NCI-H446 (cell line): ENCODE data around the gene ANKS3.

Source experiments
- DNase-seq, 2 experiments: peaks; one replicate each; lab custom pipeline; 2025; lab: John Stamatoyannopoulos, UW

ANKS3 gene

DNA sequence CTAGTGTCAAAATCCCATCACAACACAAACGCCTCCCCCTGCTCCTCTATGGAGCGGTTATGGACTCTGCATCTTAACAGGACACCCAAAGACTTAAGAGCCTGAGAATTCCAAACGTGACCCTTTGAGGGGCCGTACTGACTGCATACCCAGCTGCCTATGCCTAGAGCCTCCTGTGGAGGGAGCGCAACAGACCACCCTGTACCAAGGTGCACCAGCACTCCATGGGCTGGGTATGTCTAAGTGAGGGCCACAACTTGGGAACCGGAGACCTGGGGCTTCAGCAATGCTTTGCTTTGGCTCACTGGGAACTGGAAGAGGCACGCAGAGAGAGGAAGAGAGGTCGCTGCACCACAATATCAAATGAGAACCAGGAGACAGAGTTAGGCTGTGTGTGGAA, 5.4 kb downstream of the ANKS3 start:
- no peak for DNase-seq

DNA sequence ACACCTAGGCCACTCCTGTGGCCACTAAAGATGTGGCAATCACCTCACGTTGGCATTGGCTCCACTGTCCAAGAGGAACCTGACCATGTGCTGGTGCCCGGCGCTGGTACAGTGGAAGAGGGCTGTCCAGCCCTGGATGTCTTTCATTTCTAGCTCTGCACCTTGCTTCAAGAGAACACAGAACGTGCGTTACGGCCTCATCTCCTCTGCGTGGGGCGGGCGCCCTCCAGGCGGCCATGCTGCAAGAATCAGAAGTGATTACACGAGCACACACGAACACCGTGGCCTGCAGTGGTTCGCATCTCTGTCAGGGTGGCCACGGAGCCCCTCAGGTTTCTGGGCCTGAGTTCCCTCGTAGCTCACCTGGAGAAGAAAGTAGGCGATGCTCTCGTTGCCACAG, 7.5 kb downstream of the ANKS3 start:
- no peak for DNase-seq

DNA sequence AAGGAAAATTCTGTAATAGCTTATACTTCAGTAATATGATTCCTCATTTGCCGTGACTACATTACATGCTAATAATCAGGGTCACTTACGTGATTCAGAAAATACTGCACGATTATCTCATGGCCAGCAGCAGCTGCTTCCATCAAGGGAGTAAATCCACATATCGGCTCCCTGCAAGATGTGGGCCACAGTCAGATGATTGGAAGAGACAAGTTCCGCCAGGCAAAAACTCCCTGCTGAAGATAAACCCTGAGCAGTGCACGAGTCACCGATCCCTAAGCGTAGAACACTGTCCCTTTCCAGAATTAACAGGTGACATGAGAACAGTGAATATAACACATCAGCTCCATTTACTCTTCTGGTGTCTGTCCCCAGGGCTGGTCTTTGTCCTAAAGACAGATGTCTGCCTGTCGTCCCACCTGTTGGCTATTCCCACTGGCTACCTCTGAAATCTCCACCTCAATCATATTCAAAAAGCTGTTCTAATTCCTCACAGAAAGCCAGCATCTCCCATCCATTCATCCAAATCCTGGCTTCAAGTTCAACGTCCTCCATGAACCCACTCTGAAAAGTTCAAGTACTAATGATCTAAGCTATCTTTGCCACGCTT, 9.3 kb downstream of the ANKS3 start:
- DNase-seq: no peak

- DNase-seq: no peak
These were observed 10.9 kb downstream of the ANKS3 start for GRCh38 chr16:4723071-4723767.

GRCh38 chr16:4718466-4718865, 15.6 kb downstream of the ANKS3 start:
- DNase-seq: no peak

GRCh38 chr16:4714996-4715395, 19.1 kb downstream of the ANKS3 start:
- DNase-seq: no peak

DNA sequence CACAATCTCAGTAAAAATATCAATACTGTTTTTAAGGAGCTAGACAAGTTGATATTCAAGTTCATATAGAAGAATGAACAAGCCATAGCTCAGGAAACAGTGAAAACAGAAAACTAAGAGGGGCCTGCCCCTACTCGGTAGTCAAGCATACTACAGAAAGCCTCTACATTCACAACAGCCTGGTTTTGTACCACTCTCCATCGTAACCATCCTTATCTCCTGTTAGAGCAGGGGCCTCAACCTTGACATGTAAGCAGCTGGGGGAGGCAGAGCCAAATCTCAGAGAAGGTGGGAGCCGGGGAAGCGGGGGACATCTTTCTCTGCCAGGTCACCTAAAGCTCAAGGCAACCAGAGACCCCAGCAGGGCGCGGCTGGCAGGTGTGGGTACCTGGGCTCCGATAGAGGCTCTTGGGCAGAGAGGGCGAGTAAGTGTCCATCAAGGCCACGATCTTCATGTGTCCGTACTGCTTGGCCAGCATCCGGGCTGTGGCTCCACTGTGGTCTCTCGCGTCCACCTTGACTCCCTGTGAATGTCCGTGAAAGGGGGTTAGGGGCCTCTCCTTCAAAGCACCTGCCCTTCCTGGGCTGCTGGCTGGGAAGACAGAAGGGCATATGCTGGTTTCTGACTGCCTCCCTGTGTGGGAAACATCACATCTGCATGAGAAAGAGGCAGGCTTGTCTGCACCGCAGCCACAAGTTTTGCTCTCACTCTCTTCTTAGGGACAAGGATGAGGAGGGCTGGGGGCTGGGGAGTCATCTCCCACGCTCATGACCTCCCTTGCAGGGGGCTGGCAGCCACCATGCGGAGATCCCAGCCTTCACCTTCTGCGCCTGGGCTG, 20.2 kb downstream of the ANKS3 start:
- no peak for DNase-seq

- DNase-seq: no peak
These were observed 24.6 kb downstream of the ANKS3 start for GRCh38 chr16:4709481-4709880.

DNA sequence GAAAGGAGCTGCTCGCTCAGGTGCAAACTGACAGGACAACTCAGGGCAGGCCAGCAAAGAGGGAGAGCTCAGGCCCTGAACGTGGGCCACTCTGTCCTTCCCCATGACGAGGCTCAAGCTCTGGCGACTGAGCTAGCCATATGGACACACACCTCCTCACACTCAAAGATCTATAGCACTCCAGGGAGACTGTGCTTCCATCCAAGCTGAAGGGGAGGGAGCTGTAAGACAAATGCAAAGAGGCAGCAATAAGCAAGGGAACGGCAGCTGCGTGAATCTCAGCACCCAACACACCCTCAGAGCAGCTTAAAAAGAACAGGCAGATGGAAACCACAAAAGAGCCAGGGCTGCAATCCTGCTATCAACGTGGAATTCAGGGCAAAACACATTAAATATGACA, 27.2 kb downstream of the ANKS3 start:
- DNase-seq: no peak

GRCh38 chr16:4704913-4705312, 29.2 kb downstream of the ANKS3 start:
- DNase-seq: no peak

GRCh38 chr16:4704491-4704890, 29.6 kb downstream of the ANKS3 start:
- DNase-seq: no peak

- no peak for DNase-seq
These were observed 30.2 kb downstream of the ANKS3 start for GRCh38 chr16:4703906-4704305.

DNA sequence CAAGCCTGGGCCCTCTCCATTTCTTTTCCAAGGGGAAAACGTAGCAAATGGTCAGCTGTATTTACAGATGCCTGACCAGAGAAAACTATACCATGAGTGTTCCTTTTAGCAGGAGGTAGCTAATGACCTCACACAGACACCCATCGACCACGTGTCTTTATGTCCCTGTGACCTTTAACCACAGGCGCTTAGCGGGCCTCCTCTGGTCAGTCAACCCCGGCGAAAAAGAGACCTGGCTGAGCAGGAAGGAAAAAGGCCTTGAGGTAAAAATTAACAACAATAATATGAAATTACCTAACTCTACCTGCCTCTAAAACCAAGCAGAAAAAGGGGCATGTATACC, 31.6 kb downstream of the ANKS3 start:
- DNase-seq: no peak

DNA sequence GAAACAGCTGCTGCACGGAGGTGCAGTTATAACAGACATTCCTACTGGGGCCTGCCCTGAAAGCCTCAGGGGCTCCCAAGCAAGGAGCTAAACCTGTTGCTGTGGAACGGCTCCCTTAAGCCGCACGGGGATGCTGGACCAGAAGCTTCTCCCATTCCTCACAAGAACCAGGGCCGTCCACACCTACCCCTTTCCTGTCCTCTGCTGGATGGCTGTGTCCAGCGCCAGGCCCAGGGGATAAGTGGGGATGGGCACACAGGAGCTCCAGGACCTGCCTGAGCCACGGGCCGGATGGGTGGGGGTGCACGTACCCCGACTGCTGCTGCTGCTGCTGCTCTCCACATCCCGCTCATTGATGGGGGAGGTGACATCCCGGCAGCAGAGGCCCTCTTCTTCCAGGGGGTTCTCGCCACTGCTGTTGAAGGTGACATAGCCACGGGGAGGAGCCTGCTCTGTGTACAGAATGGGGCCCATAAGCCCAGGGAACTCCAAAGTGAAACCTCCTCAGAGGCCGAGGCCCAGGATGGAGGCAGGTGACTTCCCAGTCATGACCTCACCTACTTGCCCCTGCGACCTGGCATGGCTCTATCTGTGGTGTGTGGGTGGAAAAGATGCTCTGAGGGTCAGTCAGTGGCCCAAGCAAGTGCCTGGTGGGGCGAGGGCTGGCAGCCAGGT, 32.1 kb downstream of the ANKS3 start:
- DNase-seq: no peak

DNA sequence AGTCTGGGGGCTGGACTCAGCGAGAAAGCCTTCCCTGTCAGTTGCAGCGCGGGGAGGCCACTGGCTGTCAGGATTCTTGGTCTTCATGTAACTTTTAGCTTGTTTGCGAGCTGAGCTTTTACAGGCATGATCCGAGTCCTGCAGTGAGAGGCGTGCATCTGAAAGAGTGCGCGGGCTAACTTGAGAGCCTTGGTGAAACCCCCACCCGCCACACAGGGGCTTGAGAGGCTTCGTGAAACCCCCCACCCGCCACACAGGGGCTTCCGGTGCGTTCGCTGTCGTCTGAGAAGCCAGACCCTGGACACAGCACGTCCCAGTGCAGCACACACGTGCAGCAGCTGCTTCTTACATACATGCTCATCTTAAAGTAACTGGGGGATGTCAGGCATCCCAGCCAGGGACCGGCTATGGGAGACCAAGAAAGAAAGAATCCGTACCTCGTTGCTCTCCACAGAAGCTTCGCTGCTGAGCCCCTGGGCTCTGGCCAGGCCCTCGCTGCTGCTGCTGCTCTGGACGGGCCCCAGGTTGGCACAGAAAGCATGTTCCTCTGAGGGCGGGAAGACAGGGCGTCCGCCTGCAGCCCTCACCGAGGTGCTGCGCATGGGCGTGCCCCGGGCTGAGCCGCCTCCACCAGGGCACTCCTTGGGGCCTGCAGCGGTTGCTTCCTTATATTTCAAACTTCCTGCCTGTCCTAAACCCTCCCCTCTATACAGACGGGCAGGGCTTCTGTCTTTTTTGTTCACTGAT, 32.9 kb downstream of the ANKS3 start:
- DNase-seq: no peak

- DNase-seq: no peak
These were observed 33.6 kb downstream of the ANKS3 start for GRCh38 chr16:4700380-4700996.

DNA sequence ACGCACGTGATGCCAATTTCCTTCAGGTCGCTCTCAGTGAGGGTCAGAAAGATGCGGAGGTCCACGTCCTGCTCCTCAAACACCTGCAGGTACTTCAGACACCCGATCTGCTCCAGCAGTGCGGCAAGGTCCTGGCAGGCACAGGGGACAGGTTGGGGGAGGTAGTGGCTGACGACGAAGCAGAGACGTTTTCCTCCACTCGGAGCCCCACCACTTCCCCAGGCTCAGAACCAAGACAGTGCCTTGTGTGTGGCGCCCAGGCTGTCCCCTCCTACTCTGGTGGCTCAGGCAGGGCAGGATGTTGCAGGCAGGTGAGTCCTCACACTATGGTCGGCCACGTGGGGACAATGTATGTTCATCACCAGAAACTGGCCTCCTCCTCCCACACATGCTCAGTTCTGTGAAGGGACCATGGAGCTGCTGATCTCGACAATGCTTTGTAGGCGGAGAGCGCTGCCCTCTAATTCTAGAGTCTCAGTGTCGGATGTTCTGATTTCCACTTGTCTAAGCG, 35.0 kb downstream of the ANKS3 start:
- no peak for DNase-seq

DNA sequence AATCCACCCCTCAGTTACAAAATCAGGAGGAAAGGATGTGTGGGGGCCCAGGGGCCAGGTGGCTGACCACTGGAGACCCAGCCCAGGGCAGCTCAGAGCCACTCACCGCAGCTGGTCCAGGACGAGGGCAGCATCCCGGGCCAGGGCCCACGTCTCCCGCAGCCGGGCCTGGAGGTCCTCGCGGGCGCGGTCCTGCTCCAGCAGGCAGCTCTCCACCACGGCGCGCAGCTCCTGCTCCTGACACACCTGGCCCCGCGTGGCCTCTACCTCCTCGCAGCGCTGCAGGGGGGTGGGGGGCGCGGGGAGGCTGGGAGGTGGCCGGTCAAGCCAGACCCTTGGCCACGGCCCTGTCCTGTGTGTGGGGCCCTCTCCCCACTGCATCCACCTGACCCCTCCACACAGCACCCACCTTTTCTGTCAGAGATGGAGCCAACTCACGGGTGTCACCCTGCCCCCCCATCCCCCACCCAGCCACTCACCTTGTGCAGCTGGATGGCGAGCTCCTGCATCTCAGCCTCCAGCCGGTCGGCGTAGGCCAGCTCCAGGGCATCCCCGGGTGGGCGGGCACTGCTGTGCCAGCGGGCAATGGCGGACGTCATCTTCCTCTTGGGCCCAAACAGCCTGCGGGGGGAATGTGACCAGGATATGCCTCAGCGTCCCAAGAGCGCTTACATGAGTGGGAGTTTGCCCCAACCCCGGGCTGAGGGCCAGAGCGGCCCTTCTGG, 35.6 kb downstream of the ANKS3 start:
- no peak for DNase-seq

DNA sequence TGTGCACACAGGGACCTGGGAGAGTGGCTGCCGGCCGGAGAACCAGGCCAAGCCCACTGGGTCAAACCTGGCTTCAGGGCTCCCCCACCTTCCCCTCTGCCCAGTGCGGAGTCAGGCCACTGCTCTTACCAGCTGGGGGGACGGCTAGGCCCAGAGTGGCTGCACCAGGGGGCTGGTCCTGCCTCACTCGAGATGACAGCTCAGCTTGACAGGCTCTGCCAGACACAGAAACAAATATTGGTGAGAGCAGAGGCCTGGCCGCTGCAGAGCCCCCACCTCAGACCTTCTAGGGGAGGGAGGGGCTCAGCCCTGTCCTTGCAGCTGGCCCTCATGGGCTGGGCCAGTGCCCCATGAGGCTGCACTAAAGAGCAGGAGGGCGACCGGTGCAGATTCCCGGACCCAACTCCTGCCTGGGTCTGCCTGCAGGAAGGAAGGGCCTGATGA, 36.2 kb downstream of the ANKS3 start:
- no peak for DNase-seq
